Measurements from ENCODE around the gene LRRTM4. TPM values are rescaled to one million over a fixed set of nuclear protein-coding genes. Genes with fewer than 3 reads are reported as not detected.

The LRRTM4 gene
- not detected for polyA plus RNA-seq

- H3K27ac Mint-ChIP-seq = no peak within 1 kb of the TSS
- H3K9me3 Mint-ChIP-seq = peaks cover 5 to 59% (median 35%) of the 10 kb centered on the region in 6 donors
- H3K27me3 Mint-ChIP-seq (ENCODE audit: low read depth in 3 of 3) = no peaks in the 10 kb centered on the region
- no peak for DNase-seq
- H3K4me3 Mint-ChIP-seq = no peak within 1 kb of the TSS
- H3K36me3 Mint-ChIP-seq = no peaks in the 10 kb centered on the region
- no peaks in the 10 kb centered on the region for H3K4me1 Mint-ChIP-seq
These were observed at the start of gene LRRTM4 for GRCh38 chr2:77521931-77522470. Gene LRRTM4 (minus strand): TSS chr2:77522376.

- H3K27ac Mint-ChIP-seq = no peak overlapping the region
- H3K4me3 Mint-ChIP-seq = no peak overlapping the region
- no peaks in the 10 kb centered on the region for H3K4me1 Mint-ChIP-seq
- peaks cover 0 to 2% (median 0%) of the 10 kb centered on the region in 3 donors for H3K27me3 Mint-ChIP-seq (ENCODE audit: low read depth in 3 of 3)
- DNase-seq = no peak
- peaks cover 3 to 52% (median 21%) of the 10 kb centered on the region in 6 donors for H3K9me3 Mint-ChIP-seq
- H3K36me3 Mint-ChIP-seq = no peaks in the 10 kb centered on the region
These were observed 49.4 kb upstream of the LRRTM4 start for GRCh38 chr2:77571545-77571944.

GRCh38 chr2:77567723-77568122 is 45.5 kb upstream of the LRRTM4 start:
- H3K9me3 Mint-ChIP-seq = peaks cover 0 to 50% (median 15%) of the 10 kb centered on the region in 6 donors
- H3K4me1 Mint-ChIP-seq = no peaks in the 10 kb centered on the region
- no peak overlapping the region for H3K27ac Mint-ChIP-seq
- peaks cover 0 to 3% (median 2%) of the 10 kb centered on the region in 3 donors for H3K27me3 Mint-ChIP-seq (ENCODE audit: low read depth in 3 of 3)
- DNase-seq = no peak
- H3K36me3 Mint-ChIP-seq = no peaks in the 10 kb centered on the region
- no peak overlapping the region for H3K4me3 Mint-ChIP-seq

GRCh38 chr2:77566582-77566981 is 44.4 kb upstream of the LRRTM4 start:
- Mint-ChIP-seq H3K4me3 (no peak overlapping the region), H3K36me3 (no peaks in the 10 kb centered on the region), H3K27ac (no peak overlapping the region), H3K27me3 (ENCODE audit: low read depth in 3 of 3) (peaks cover 0 to 3% (median 2%) of the 10 kb centered on the region in 3 donors), H3K4me1 (no peaks in the 10 kb centered on the region), H3K9me3 (peaks cover 0 to 43% (median 13%) of the 10 kb centered on the region in 6 donors)
- DNase-seq = no peak

GRCh38 chr2:77566131-77566530 is 44.0 kb upstream of the LRRTM4 start:
- Mint-ChIP-seq H3K4me1 (no peaks in the 10 kb centered on the region), H3K27ac (no peak overlapping the region), H3K4me3 (no peak overlapping the region), H3K9me3 (peaks cover 0 to 39% (median 13%) of the 10 kb centered on the region in 6 donors), H3K36me3 (no peaks in the 10 kb centered on the region), H3K27me3 (ENCODE audit: low read depth in 3 of 3) (peaks cover 0 to 3% (median 2%) of the 10 kb centered on the region in 3 donors)
- no peak for DNase-seq

GRCh38 chr2:77552956-77553355 is 30.8 kb upstream of the LRRTM4 start:
- Mint-ChIP-seq H3K27ac (no peak overlapping the region), H3K36me3 (peaks cover 0 to 7% (median 0%) of the 10 kb centered on the region in 3 donors), H3K4me3 (no peak overlapping the region), H3K27me3 (ENCODE audit: low read depth in 3 of 3) (no peaks in the 10 kb centered on the region), H3K4me1 (no peaks in the 10 kb centered on the region), H3K9me3 (peaks cover 2 to 50% (median 33%) of the 10 kb centered on the region in 6 donors)
- DNase-seq = no peak

GRCh38 chr2:77538031-77538430 is 15.9 kb upstream of the LRRTM4 start:
- peaks cover 12 to 47% (median 22%) of the 10 kb centered on the region in 6 donors for H3K9me3 Mint-ChIP-seq
- H3K36me3 Mint-ChIP-seq = no peaks in the 10 kb centered on the region
- peaks cover 0 to 2% (median 0%) of the 10 kb centered on the region in 3 donors for H3K27me3 Mint-ChIP-seq (ENCODE audit: low read depth in 3 of 3)
- H3K4me3 Mint-ChIP-seq = no peak overlapping the region
- no peaks in the 10 kb centered on the region for H3K4me1 Mint-ChIP-seq
- no peak for DNase-seq
- no peak overlapping the region for H3K27ac Mint-ChIP-seq

GRCh38 chr2:77522888-77523287 is 712 bp upstream of the LRRTM4 start:
- Mint-ChIP-seq H3K36me3 (no peaks in the 10 kb centered on the region), H3K9me3 (peaks cover 5 to 57% (median 31%) of the 10 kb centered on the region in 6 donors), H3K27ac (no peak overlapping the region), H3K4me3 (no peak overlapping the region), H3K4me1 (no peaks in the 10 kb centered on the region), H3K27me3 (ENCODE audit: low read depth in 3 of 3) (no peaks in the 10 kb centered on the region)
- DNase-seq = no peak

GRCh38 chr2:77521548-77521891 is 656 bp downstream of the LRRTM4 start:
- H3K27ac Mint-ChIP-seq = no peak overlapping the region
- H3K4me1 Mint-ChIP-seq = no peaks in the 10 kb centered on the region
- no peaks in the 10 kb centered on the region for H3K27me3 Mint-ChIP-seq (ENCODE audit: low read depth in 3 of 3)
- peaks cover 5 to 54% (median 31%) of the 10 kb centered on the region in 6 donors for H3K9me3 Mint-ChIP-seq
- no peak for DNase-seq
- no peaks in the 10 kb centered on the region for H3K36me3 Mint-ChIP-seq
- H3K4me3 Mint-ChIP-seq = no peak overlapping the region

- no peak for DNase-seq
- Mint-ChIP-seq H3K27ac (no peak overlapping the region), H3K9me3 (peaks cover 4 to 49% (median 29%) of the 10 kb centered on the region in 6 donors), H3K27me3 (ENCODE audit: low read depth in 3 of 3) (no peaks in the 10 kb centered on the region), H3K36me3 (no peaks in the 10 kb centered on the region), H3K4me1 (no peaks in the 10 kb centered on the region), H3K4me3 (no peak overlapping the region)
These were observed 1.3 kb downstream of the LRRTM4 start for GRCh38 chr2:77520641-77521547.

- Mint-ChIP-seq H3K36me3 (no peaks in the 10 kb centered on the region), H3K4me3 (no peak overlapping the region), H3K27ac (no peak overlapping the region), H3K4me1 (no peaks in the 10 kb centered on the region), H3K27me3 (ENCODE audit: low read depth in 3 of 3) (no peaks in the 10 kb centered on the region), H3K9me3 (peaks cover 0 to 40% (median 22%) of the 10 kb centered on the region in 6 donors)
- no peak for DNase-seq
These were observed 2.2 kb downstream of the LRRTM4 start for GRCh38 chr2:77519888-77520506.

GRCh38 chr2:77519164-77519887 is 2.9 kb downstream of the LRRTM4 start:
- Mint-ChIP-seq H3K36me3 (no peaks in the 10 kb centered on the region), H3K9me3 (peaks cover 0 to 36% (median 17%) of the 10 kb centered on the region in 6 donors), H3K27me3 (ENCODE audit: low read depth in 3 of 3) (no peaks in the 10 kb centered on the region), H3K27ac (no peak overlapping the region), H3K4me1 (no peaks in the 10 kb centered on the region), H3K4me3 (no peak overlapping the region)
- DNase-seq = no peak

GRCh38 chr2:77518311-77518710 is 3.9 kb downstream of the LRRTM4 start:
- H3K27me3 Mint-ChIP-seq (ENCODE audit: low read depth in 3 of 3) = no peaks in the 10 kb centered on the region
- DNase-seq = no peak
- no peaks in the 10 kb centered on the region for H3K36me3 Mint-ChIP-seq
- H3K4me3 Mint-ChIP-seq = no peak overlapping the region
- no peaks in the 10 kb centered on the region for H3K4me1 Mint-ChIP-seq
- H3K9me3 Mint-ChIP-seq = peaks cover 0 to 34% (median 16%) of the 10 kb centered on the region in 6 donors
- no peak overlapping the region for H3K27ac Mint-ChIP-seq
